NB4 (cell line): ENCODE data around the gene EBF3.

Source experiments
- DNase-seq: peaks from one replicate; pipeline ENCODE4 v3.0.0; 2010; ENCODE audit warnings: low read depth
- H3K4me3 ChIP-seq: one replicate; pipeline ENCODE4 v1.5.1; 2011; ENCODE audit warnings: mild to moderate bottlenecking, low read depth, low read length, moderate library complexity
- CTCF ChIP-seq: IDR thresholded peaks from one replicate; pipeline ENCODE4 v1.5.1; 2012; ENCODE audit warnings: low read depth, low read length
- MAX ChIP-seq: IDR thresholded peaks from 2 replicates; pipeline ENCODE4 v1.6.1; 2011; ENCODE audit warnings: low read depth, low read length
- MYC ChIP-seq: IDR thresholded peaks from 2 replicates; pipeline ENCODE4 v1.6.1; 2011; ENCODE audit warnings: low read depth, low read length
- POLR2A ChIP-seq: IDR thresholded peaks from 2 replicates; pipeline ENCODE4 v1.6.1; 2011; ENCODE audit warnings: mild to moderate bottlenecking; ENCODE audit not compliant: insufficient read length; ENCODE audit errors: extremely low read depth

Gene EBF3

GRCh38 chr10:129949891-129950291 is 14.2 kb downstream of the EBF3 start:
- H3K4me3 ChIP-seq, result no peak overlapping the region
- no peak for DNase-seq
- TF ChIP-seq MYC (no peak), CTCF (no peak), POLR2A (no peak), MAX (no peak)

- H3K4me3 ChIP-seq, result no peak overlapping the region
- DNase-seq, result no peak
- no peak for TF ChIP-seq POLR2A
- TF ChIP-seq MYC, result no peak
- no peak for TF ChIP-seq MAX
- no peak for TF ChIP-seq CTCF
Measured at GRCh38 chr10:129949411-129949810, 14.7 kb downstream of the EBF3 start.

- DNase-seq, result no peak
- TF ChIP-seq MYC, result no peak
- no peak for TF ChIP-seq MAX
- no peak for TF ChIP-seq POLR2A
- no peak for TF ChIP-seq CTCF
- no peak overlapping the region for H3K4me3 ChIP-seq
Measured at GRCh38 chr10:129946859-129947258, 17.2 kb downstream of the EBF3 start.

- TF ChIP-seq CTCF (no peak), MYC (no peak), MAX (no peak)
- DNase-seq, result no peak
- no peak overlapping the region for H3K4me3 ChIP-seq
Measured at GRCh38 chr10:129945941-129946760, 17.9 kb downstream of the EBF3 start.

- TF ChIP-seq POLR2A (no peak), MAX (no peak), MYC (no peak), CTCF (no peak)
- H3K4me3 ChIP-seq, result no peak overlapping the region
- DNase-seq, result no peak
Measured at GRCh38 chr10:129945526-129945925, 18.5 kb downstream of the EBF3 start.
